ENCODE measurements around the gene CTBP2.

DNA sequence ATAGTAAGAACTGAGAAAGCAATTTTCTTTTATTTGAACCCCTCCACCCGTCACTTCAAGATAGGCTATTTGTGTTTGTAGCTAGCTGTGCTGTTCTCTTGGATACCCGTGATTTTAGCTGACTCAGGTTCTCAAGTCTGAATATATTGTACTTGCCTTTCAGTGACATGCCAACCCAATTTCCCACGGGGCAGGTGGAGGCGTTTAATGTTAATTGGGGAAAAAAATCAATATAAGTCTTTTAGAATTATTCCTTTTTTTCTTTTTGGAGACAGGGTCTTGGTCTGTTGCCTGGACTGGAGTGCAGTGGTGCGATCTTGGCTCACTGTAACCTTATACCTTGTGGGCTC is 182.0 kb downstream of the CTBP2 start:
- TF ChIP-seq, protein P1, sequence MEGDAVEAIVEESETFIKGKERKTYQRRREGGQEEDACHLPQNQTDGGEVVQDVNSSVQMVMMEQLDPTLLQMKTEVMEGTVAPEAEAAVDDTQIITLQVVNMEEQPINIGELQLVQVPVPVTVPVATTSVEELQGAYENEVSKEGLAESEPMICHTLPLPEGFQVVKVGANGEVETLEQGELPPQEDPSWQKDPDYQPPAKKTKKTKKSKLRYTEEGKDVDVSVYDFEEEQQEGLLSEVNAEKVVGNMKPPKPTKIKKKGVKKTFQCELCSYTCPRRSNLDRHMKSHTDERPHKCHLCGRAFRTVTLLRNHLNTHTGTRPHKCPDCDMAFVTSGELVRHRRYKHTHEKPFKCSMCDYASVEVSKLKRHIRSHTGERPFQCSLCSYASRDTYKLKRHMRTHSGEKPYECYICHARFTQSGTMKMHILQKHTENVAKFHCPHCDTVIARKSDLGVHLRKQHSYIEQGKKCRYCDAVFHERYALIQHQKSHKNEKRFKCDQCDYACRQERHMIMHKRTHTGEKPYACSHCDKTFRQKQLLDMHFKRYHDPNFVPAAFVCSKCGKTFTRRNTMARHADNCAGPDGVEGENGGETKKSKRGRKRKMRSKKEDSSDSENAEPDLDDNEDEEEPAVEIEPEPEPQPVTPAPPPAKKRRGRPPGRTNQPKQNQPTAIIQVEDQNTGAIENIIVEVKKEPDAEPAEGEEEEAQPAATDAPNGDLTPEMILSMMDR (IDR thresholded peaks at IDR 0.05), result no peak
- no peak for TF ChIP-seq POLR2A (IDR thresholded peaks at IDR 0.05)
